Body of pancreas (tissue), 4 donors: ENCODE measurements around the gene NLGN2.

Source experiments
- CTCF ChIP-seq, 7 experiments: fragments of 450-650 bp in 4 of 7; fragments of 200-600 bp in 3 of 7; sonication (generic) in 3 of 7; IDR thresholded peaks; one replicate each; pipeline ENCODE4 v1.5.1; 2016 to 2019; ENCODE audit warnings: antibody characterized with exemption in 7 of 7
- POLR2A ChIP-seq, 3 donors: fragments of 450-650 bp; IDR thresholded peaks; one replicate each; pipeline ENCODE4 v1.6.1; 2016; ENCODE audit warnings: antibody characterized with exemption in 3 of 3, mild to moderate bottlenecking in 2 of 3

DNA sequence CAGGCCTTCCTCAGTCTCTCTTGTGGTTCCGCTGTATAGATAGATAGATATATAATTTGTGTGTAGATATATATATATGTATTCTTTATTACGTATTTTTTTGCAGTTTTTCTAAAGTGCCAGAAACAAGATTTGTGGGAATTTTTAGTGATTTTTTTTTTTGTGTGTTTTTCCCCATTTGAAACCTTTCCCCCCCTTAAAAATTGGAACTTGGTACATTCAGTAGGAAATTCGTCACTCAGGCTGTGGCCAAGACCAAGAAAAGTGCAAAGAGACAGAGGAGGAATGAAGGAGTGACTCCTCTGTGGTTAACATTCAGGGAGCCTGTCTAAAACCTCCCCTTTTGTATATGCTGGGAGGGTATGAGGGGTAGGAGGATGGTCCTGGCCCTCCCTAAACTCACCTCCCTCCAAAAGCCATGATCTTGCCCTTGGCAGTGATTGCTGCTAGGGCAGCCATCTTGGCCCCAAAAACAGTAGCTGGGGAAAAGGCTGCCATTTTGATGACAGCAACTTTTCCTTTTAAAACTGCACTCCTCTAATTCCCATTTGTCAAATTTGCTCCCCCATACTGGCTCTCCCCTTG, 52.4 kb downstream of the NLGN2 start:
- TF ChIP-seq CTCF (IDR thresholded peaks at IDR 0.05) (no peak), POLR2A (IDR thresholded peaks at IDR 0.05) (no peak)
